HG03342 (cell line): ENCODE results near the gene AGMO.

ENCODE experiments used
- ATAC-seq: cut with Tn5 transposase; IDR thresholded peaks from one replicate; pipeline ENCODE4 v1.9.1; 2021; ENCODE audit warnings: mild to moderate bottlenecking, moderate library complexity; ENCODE audit not compliant: unreplicated experiment

The AGMO gene

DNA sequence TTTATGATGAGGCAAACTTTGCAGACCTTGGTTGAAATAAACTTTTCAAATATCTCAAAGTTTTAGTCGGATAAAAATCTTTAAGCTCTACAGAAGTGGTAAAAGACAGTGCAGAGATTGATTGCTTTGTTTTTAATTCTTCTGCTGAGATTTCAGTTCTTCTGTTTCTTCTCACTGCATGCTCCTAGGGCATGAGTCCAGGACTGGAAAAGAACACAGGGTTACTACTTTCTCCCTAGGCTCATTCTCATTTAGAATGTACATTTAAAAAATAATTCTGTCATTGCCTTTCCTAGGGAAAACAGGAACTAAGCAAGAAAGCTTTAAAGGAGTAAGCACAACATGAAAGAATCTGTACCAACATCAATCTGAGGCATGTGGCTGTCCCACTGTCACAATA, 402.6 kb downstream of the AGMO start:
- no peak for ATAC-seq

GRCh38 chr7:15158141-15158810, 403.5 kb downstream of the AGMO start:
- no peak for ATAC-seq
